Kidney glomerular epithelial cell (primary cell): ENCODE data around the gene SAMD7.
A peak's percentile ranks its signal among the peaks of the same experiment; 100 is the strongest.

Experiments used
- DNase-seq: peaks from one replicate; lab custom pipeline; 2025; lab: John Stamatoyannopoulos, UW

Gene SAMD7

GRCh38 chr3:169966428-169966950, 55.1 kb downstream of the SAMD7 start, which contains the start of gene SEC62:
SEC62 (plus strand) TSS chr3:169966807; CDS start chr3:169966823, 16 bp downstream.
- DNase-seq, result peak; percentile 81

- peak; percentile 20 for DNase-seq
Measured at GRCh38 chr3:169966951-169967915, 55.9 kb downstream of the SAMD7 start.

GRCh38 chr3:169968224-169968885, 57.0 kb downstream of the SAMD7 start:
- DNase-seq, result no peak

GRCh38 chr3:169969174-169970095, 58.1 kb downstream of the SAMD7 start:
- DNase-seq, result no peak

- DNase-seq, result no peak
Measured at GRCh38 chr3:169970847-169971246, 59.5 kb downstream of the SAMD7 start.

GRCh38 chr3:169971522-169971921, 60.1 kb downstream of the SAMD7 start:
- DNase-seq, result no peak

GRCh38 chr3:169980055-169980454, 68.7 kb downstream of the SAMD7 start:
- no peak for DNase-seq

GRCh38 chr3:169984292-169984691, 72.9 kb downstream of the SAMD7 start:
- no peak for DNase-seq
